ENCODE data around the gene FAM186B. TPM values are rescaled to one million over a fixed set of nuclear protein-coding genes. Genes with fewer than 3 reads are reported as not detected.

FAM186B gene
- total and polyA plus RNA-seq, 2 of the 13 experiments (the other 11 are each of a cell fraction or from before 2014, with no cell fraction given): 0.07 to 0.20 TPM

GRCh38 chr12:49538510-49539403 is 66.7 kb downstream of the FAM186B start, which contains the start of gene KCNH3 (continued):
- TF ChIP-seq SNAPC4 (CRISPR knock-in tag; IDR thresholded peaks at IDR 0.05): no peak
- TF ChIP-seq MTERF4 (CRISPR knock-in tag; IDR thresholded peaks at IDR 0.05): no peak
- TF ChIP-seq GLI4 (CRISPR knock-in tag; IDR thresholded peaks at IDR 0.05; ENCODE audit: borderline replicate concordance): no peak
- TF ChIP-seq CHCHD3 (CRISPR knock-in tag; IDR thresholded peaks at IDR 0.05): no peak
- TF ChIP-seq ZNF777 (CRISPR knock-in tag; IDR thresholded peaks at IDR 0.05): peak; percentile 80
- no peak for TF ChIP-seq TOE1 (CRISPR knock-in tag; IDR thresholded peaks at IDR 0.05)
- 0 out of 2 replicates have a peak, but pooled peaks have one; percentile 20 for TF ChIP-seq ARID4A (CRISPR knock-in tag; IDR thresholded peaks at IDR 0.05; ENCODE audit: borderline replicate concordance)
- TF ChIP-seq MNT (IDR thresholded peaks at IDR 0.05): no peak
- 0 out of 2 replicates have a peak, but pooled peaks have one; percentile 40 for TF ChIP-seq ZNF343 (CRISPR knock-in tag; IDR thresholded peaks at IDR 0.05)
- TF ChIP-seq SOX13 (IDR thresholded peaks at IDR 0.05): no peak
- TF ChIP-seq SOX13 (CRISPR knock-in tag; conservative IDR thresholded peaks at IDR 0.05 in 1 of 2, IDR thresholded peaks at IDR 0.05 in 1 of 2): no peak
- TF ChIP-seq NR2F6 (IDR thresholded peaks at IDR 0.05): no peak
- no peak for TF ChIP-seq NR2F6 (CRISPR knock-in tag; IDR thresholded peaks at IDR 0.05)
- TF ChIP-seq ZNF337 (CRISPR knock-in tag; IDR thresholded peaks at IDR 0.05; ENCODE audit: borderline replicate concordance, low read depth): no peak
- peak; percentile 63 for TF ChIP-seq RFX3 (CRISPR knock-in tag; IDR thresholded peaks at IDR 0.05)
- no peak for TF ChIP-seq ZNF839 (CRISPR knock-in tag; IDR thresholded peaks at IDR 0.05; ENCODE audit: borderline replicate concordance)
- TF ChIP-seq NCOR1 (IDR thresholded peaks at IDR 0.05; ENCODE audit: borderline replicate concordance, low read length): no peak
